HG03280 (cell line): ENCODE data around the gene CSNK1D.
A peak's percentile ranks its signal among the peaks of the same experiment; 100 is the strongest.

ENCODE experiments used
- ATAC-seq: cut with Tn5 transposase; IDR thresholded peaks from one replicate; pipeline ENCODE4 v1.9.1; 2021; ENCODE audit warnings: mild to moderate bottlenecking, moderate library complexity; ENCODE audit not compliant: unreplicated experiment

The CSNK1D gene

DNA sequence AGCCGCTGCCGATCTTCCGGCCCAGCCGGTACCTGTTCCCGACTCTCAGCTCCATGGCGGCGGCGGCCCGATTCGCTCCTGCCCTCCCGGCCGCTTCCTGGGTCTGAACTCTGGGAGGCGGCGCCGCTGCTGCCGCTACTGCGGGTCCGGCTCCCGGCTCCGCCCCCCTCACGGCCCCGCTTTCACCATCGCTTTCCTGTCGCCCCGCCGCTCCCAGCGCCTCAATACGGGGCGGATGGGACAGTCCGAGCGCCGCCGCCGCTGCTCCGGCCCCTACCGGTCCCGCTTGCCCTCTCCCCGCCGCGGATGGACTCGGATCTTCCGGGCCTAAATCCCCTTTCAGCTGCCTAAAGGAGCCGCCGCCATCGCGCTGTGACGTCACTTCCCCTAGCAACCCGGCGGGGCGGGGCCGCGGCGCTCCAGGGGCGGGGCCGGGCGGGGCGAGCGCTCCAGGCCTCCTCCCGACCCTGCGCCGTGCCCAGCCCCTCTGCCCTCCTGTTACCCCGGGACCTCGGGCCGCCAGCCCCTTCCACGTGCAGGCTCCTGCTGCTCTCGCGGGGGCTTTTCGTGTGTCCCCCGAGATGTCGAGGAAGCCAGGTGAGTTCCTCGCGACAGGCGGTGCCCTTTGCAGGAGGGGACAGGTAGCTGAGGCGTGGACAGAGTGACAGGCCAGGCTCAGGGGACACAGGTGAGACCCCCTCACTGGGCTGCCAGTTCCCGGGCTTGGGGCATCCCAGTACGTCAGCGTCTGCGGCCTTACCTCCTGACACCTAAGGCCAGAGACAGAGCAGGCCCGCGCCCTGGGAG lies at the start of gene CSNK1D:
Gene CSNK1D (minus strand): TSS at position 374 of the 807 bp plus-strand sequence. CDS start 319 bp downstream, at position 55.
- ATAC-seq: peak; percentile 79

- no peak for ATAC-seq
Measured at GRCh38 chr17:82322526-82323453, 49.3 kb upstream of the CSNK1D start.

- ATAC-seq: no peak
Measured at GRCh38 chr17:82321947-82322466, 48.5 kb upstream of the CSNK1D start.

DNA sequence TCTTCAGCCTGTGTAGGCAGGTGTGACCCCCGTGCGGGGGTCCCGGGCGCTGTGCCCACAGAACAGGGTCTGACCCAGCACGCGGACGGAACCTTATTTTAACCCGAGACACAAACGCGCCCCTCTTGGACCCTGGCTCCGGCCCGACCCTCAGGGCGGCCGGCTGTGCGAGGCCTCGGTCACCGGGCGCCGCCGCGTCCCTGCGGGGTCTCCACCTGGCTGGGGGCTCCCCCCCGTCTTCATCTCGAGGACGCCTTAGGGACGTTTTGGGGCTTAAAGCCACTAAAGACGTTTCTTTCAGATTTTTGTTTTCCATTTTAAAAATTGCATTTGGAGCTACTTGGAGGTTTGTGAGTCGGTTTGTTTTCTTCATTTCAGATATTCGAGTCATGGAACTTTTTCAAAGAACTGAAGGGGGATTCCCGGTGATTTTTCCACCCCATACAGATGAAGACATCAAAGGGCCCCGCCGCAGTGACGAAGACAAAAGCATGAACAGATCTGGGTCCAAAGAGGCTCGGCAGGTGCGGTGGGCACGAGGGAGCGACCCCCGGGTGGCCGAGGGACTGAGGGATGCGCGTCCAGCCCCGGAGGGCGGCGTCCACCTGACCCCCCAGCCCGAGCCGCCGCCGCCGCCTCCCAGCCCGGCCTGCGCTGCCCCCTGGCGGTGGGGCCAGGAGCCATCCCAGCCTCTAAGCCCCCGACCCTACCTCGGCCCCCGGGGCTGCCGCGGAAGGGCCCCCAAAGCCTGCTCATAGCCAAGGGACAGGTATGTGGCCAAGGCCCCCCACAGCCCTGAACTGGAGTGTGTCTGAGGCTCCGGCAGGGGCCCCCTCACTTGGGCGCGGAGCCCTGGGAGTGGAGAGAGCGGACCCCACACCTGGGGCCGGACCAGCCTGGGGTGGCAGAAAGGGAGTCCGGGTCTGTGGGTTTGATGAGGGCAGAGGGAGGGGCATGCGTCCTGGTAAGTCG lies 47.7 kb upstream of the CSNK1D start:
- ATAC-seq: no peak

- ATAC-seq: no peak
Measured at GRCh38 chr17:82320140-82320840, 46.8 kb upstream of the CSNK1D start.

- no peak for ATAC-seq
Measured at GRCh38 chr17:82319619-82320062, 46.1 kb upstream of the CSNK1D start.

GRCh38 chr17:82318772-82319606 lies 45.5 kb upstream of the CSNK1D start:
- ATAC-seq: no peak

DNA sequence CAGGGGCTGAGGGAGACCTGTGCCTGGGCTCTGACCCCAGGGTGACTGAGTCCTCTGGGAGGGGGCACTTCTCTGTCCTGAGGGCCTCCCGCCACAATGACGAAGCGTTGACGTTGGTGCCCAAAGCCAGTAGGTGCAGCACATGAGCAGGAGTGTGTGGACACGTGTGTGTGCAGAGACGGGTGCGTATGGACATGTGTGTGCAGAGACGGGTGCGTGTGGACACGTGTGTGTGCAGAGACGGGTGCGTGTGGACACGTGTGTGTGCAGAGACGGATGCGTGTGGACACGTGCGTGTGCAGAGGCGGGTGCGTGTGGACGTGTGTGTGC lies 44.6 kb upstream of the CSNK1D start:
- ATAC-seq: no peak

- no peak for ATAC-seq
Measured at GRCh38 chr17:82317394-82318168, 44.1 kb upstream of the CSNK1D start, which contains the start of gene CD7. CD7 (minus strand) TSS chr17:82317608; CDS start chr17:82317495, 113 bp downstream.

DNA sequence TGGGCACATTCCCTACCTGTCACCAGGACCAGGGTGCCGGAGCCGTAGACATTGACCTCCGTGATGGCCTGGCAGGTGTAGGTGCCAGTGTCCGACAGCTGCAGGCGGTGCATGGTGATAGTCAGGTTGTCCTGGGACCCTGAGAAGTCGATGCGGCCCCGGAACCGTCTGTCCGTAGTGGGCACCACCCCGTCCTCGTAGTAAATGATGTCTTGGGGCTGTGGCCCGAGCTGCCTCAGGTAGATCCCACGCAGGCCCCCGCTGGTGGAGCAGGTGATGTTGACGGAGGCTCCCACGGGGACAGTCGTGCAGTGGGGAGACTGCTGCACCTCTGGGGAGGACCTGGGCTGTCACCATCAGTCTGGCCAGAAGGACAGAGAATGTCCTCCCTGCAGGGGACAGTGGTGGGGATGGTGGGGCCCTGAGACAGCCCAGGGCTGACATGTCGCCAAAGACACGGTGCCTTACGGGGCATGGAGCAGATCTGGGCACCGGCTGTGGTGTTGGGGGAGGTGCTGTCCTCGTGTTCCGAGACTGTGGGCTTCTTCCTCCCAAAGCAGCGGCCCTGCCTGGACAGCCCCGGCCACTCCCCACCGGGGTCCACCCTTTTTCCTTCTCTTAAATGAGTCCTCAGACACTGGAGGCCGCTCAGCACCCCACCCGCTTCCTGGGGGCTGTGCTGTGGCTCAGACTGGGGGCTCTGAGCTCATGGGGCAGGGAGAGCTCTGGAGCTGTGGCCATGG lies 43.3 kb upstream of the CSNK1D start:
- ATAC-seq: no peak

DNA sequence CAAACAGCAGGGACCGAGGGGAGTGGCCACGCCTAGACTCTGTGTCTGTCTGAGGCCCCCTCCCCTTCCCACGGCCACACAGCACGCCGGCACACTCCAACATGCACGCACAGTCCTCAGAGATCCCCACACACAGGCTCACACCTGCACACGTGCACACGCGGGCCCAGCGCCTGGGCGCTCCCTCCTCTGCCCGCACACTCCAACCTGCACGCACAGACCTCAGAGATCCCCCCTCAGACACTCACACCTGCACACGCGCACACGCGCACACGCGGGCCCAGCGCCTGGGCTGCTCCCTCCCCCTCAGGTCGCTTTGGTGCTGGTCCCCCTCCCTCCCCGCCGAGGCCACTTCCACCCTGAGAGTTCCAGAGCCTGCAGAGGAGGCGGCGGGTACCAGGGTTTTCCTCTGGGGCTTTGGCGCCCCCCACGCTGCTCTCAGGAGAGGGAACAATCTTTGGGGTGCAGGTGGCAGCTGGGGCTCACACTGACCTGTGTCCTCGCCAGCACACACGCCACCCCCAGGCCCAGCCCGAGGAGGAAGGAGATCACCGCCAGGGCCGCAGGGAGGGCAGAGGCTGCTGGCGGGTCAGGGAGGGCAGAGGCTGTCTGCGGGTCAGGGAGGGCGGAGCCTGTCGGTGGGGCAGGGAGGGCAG lies 42.3 kb upstream of the CSNK1D start:
- no peak for ATAC-seq

GRCh38 chr17:82314727-82315605 lies 41.5 kb upstream of the CSNK1D start:
- ATAC-seq: no peak

- no peak for ATAC-seq
Measured at GRCh38 chr17:82314012-82314726, 40.7 kb upstream of the CSNK1D start.

- no peak for ATAC-seq
Measured at GRCh38 chr17:82313195-82314011, 39.9 kb upstream of the CSNK1D start.
